ENCODE results near the gene BEST4. TPM values are rescaled to one million over a fixed set of nuclear protein-coding genes. Genes with fewer than 3 reads are reported as not detected.

The BEST4 gene
- total RNA-seq, 1 donor from 2014 or later: 0.88 TPM

DNA sequence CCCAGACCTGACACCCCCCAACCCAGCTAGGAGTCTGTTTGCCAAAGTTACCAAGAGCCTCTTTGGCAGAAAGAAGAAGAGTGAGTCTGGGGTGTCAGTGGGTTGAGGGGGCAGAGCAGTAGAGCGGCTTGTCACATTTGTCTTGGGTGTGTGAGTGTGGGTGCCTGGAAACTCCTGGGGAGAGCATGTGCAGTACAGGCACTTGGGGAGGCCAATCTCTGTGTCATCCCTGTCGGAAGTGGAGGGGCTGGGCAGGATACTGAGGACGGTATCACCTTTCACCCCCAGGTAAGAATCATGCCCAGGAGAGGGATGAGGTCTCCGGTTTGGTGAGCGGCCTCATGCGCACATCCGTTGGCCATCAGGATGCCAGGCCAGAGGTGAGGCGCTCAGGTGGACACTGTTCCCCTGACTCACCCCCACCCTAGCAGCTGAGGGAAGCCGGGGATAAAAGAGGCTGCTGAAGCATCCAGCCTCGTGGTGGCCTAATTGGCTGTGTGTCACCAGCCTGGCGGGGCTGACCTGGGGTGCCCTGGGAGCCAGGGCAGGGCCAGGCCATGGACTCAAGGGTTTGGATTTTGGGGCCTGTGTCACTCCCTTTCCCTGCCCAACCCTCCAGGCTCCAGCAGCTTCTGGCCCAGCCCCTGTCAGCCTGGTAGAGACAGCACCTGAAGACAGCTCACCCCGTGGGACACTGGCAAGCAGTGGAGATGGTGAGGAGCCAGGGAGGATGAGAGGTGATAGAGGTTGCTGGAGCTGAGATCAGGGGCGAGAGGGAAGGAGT is 15.5 kb upstream of the BEST4 start:
- Mint-ChIP-seq H3K27me3 (ENCODE audit: unreplicated experiment) (peaks cover 16% of the 10 kb centered on the region), H3K4me3 (ENCODE audit: unreplicated experiment) (peak overlapping the region; percentile 91), H3K36me3 (ENCODE audit: unreplicated experiment) (peaks cover 6% of the 10 kb centered on the region), H3K4me1 (ENCODE audit: low read depth, unreplicated experiment) (peaks cover 31% of the 10 kb centered on the region), H3K9me3 (ENCODE audit: unreplicated experiment) (peaks cover 15% of the 10 kb centered on the region), H3K27ac (ENCODE audit: unreplicated experiment) (peak overlapping the region; percentile 99)
- DNase-seq: no peak
- TF ChIP-seq, protein P1, sequence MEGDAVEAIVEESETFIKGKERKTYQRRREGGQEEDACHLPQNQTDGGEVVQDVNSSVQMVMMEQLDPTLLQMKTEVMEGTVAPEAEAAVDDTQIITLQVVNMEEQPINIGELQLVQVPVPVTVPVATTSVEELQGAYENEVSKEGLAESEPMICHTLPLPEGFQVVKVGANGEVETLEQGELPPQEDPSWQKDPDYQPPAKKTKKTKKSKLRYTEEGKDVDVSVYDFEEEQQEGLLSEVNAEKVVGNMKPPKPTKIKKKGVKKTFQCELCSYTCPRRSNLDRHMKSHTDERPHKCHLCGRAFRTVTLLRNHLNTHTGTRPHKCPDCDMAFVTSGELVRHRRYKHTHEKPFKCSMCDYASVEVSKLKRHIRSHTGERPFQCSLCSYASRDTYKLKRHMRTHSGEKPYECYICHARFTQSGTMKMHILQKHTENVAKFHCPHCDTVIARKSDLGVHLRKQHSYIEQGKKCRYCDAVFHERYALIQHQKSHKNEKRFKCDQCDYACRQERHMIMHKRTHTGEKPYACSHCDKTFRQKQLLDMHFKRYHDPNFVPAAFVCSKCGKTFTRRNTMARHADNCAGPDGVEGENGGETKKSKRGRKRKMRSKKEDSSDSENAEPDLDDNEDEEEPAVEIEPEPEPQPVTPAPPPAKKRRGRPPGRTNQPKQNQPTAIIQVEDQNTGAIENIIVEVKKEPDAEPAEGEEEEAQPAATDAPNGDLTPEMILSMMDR (IDR thresholded peaks at IDR 0.05; ENCODE audit: partially characterized antibody, unreplicated experiment): no peak

DNA sequence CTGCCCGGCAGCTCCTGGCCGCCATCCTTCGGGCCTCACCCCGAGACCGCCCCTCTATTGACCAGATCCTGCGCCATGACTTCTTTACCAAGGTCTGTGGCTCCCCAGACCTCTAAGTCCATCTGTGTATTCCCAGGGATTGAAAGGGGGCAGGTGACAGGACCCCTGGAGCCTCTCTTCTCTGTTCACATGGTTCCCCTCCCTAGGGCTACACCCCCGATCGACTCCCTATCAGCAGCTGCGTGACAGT is 15.0 kb upstream of the BEST4 start:
- Mint-ChIP-seq H3K27ac (ENCODE audit: unreplicated experiment) (peak overlapping the region; percentile 99), H3K4me3 (ENCODE audit: unreplicated experiment) (peak overlapping the region; percentile 91), H3K4me1 (ENCODE audit: low read depth, unreplicated experiment) (peaks cover 32% of the 10 kb centered on the region), H3K27me3 (ENCODE audit: unreplicated experiment) (peaks cover 16% of the 10 kb centered on the region), H3K9me3 (ENCODE audit: unreplicated experiment) (peaks cover 15% of the 10 kb centered on the region), H3K36me3 (ENCODE audit: unreplicated experiment) (peaks cover 6% of the 10 kb centered on the region)
- TF ChIP-seq, protein P1 (IDR thresholded peaks at IDR 0.05; ENCODE audit: partially characterized antibody, unreplicated experiment): no peak
- no peak for DNase-seq

DNA sequence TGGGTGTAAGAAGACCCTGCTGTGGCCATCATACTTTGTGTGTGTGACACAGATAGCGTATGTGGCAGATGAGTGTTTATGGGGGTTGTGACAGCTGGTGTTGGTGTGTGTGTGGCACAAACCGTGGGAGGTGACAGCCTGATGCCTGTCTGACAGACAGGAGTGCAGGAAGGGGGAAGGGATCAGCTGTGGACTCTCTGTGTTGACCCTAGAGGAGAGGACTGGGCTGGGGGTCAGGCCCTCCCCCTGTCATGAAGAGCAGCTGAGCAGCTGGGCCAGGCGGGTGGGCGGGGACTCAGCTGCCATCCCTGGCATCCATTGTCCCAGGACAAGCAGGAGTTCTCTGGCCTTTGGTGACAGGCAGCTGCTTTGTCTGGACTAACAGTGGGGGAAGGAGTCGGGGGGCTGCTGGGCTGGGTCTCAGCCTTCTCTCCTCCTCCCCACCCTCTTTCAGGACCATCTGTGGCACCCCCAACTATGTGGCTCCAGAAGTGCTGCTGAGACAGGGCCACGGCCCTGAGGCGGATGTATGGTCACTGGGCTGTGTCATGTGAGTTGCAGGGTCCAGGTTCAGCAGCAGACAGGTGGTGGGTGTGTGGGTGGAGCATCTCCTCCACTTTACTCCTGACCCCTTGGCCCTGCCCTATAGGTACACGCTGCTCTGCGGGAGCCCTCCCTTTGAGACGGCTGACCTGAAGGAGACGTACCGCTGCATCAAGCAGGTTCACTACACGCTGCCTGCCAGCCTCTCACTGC is 14.5 kb upstream of the BEST4 start:
- DNase-seq: peak; percentile 80
- H3K36me3 Mint-ChIP-seq (ENCODE audit: unreplicated experiment): peaks cover 6% of the 10 kb centered on the region
- H3K9me3 Mint-ChIP-seq (ENCODE audit: unreplicated experiment): peaks cover 14% of the 10 kb centered on the region
- H3K27me3 Mint-ChIP-seq (ENCODE audit: unreplicated experiment): peaks cover 16% of the 10 kb centered on the region
- H3K4me1 Mint-ChIP-seq (ENCODE audit: low read depth, unreplicated experiment): peaks cover 28% of the 10 kb centered on the region
- peak overlapping the region; percentile 91 for H3K4me3 Mint-ChIP-seq (ENCODE audit: unreplicated experiment)
- H3K27ac Mint-ChIP-seq (ENCODE audit: unreplicated experiment): peak overlapping the region; percentile 99
- TF ChIP-seq, protein P1 (IDR thresholded peaks at IDR 0.05; ENCODE audit: partially characterized antibody, unreplicated experiment): no peak

DNA sequence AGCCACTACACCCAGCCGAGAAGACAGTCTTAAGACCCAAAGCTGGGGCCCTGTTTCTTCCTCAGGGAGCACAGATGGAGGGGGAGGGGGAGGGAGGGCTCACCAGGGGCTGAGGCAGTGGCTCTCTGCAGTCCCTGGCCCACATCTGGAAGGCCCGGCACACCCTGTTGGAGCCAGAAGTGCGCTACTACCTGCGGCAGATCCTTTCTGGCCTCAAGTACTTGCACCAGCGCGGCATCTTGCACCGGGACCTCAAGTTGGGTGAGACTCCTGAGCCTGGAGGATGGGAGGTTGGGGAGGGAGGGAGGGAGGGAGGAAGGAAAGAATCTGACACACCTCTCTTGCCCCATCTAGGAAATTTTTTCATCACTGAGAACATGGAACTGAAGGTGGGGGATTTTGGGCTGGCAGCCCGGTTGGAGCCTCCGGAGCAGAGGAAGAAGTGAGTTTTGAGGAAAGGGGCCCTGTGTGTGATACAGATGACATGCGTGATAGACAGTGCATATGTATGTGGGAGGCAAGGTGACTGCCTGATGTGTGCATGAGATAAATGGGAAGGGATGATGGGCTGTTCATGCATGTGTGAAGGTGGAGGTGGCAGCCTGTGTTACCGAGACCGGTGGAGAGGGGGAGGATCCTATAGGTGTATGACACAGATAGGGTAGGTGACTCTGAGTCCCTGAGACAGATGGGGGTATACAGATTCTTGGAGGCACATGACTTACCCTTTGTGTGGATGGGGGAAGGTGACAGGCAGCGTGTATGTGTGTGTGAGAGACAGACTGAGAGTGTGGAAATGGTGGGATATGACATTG is 13.7 kb upstream of the BEST4 start:
- H3K4me3 Mint-ChIP-seq (ENCODE audit: unreplicated experiment): peak overlapping the region; percentile 91
- TF ChIP-seq, protein P1 (IDR thresholded peaks at IDR 0.05; ENCODE audit: partially characterized antibody, unreplicated experiment): no peak
- peaks cover 6% of the 10 kb centered on the region for H3K36me3 Mint-ChIP-seq (ENCODE audit: unreplicated experiment)
- peak overlapping the region; percentile 99 for H3K27ac Mint-ChIP-seq (ENCODE audit: unreplicated experiment)
- peak; percentile 54 for DNase-seq
- peaks cover 14% of the 10 kb centered on the region for H3K9me3 Mint-ChIP-seq (ENCODE audit: unreplicated experiment)
- peaks cover 20% of the 10 kb centered on the region for H3K4me1 Mint-ChIP-seq (ENCODE audit: low read depth, unreplicated experiment)
- peaks cover 16% of the 10 kb centered on the region for H3K27me3 Mint-ChIP-seq (ENCODE audit: unreplicated experiment)

Data from glutamatergic neuron (in vitro differentiated cells).